Ishikawa (cell line): ENCODE results near the gene SP1.

Experiments
- EP300 ChIP-seq: IDR thresholded peaks from 2 replicates; pipeline ENCODE4 v1.6.1; 2012; ENCODE audit warnings: borderline replicate concordance
- RAD21 ChIP-seq: IDR thresholded peaks from 2 replicates; pipeline ENCODE4 v1.6.1; 2012; ENCODE audit warnings: low read depth
- TAF1 ChIP-seq: IDR thresholded peaks from 2 replicates; pipeline ENCODE4 v1.6.1; 2012; ENCODE audit warnings: low read depth, mild to moderate bottlenecking
- TCF12 ChIP-seq: IDR thresholded peaks from 2 replicates; pipeline ENCODE4 v1.6.1; 2012; ENCODE audit warnings: low read depth
- TEAD4 ChIP-seq: IDR thresholded peaks from 2 replicates; pipeline ENCODE4 v1.6.1; 2012

GRCh38 chr12:53333289-53333688 lies 46.7 kb upstream of the SP1 start:
- TF ChIP-seq RAD21: no peak
- no peak for TF ChIP-seq EP300
- TF ChIP-seq TCF12: no peak
- TF ChIP-seq TEAD4: no peak
- TF ChIP-seq TAF1: no peak
